ENCODE results near the gene PLD4.

DNA sequence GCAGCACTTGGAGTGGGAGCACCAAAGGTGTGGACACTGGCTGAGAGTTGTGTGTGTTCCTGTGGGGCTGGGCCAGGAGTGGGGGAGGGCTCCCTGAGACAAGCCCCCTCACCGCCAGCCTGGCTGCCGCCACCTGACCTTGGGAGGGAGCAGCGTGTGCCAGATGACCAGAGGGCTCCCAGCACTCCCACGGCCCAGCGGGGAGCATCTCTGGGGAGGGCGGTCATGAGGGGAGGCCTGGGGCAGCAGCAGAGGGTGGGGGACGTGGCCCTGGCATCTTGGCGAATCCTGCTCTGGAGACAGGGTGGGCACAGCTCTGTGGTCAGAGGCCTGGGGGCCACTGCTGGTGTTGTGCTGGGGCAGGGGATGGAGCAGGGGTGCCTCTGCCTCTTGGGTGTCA is 48.9 kb upstream of the PLD4 start:
- TF ChIP-seq, protein P1, sequence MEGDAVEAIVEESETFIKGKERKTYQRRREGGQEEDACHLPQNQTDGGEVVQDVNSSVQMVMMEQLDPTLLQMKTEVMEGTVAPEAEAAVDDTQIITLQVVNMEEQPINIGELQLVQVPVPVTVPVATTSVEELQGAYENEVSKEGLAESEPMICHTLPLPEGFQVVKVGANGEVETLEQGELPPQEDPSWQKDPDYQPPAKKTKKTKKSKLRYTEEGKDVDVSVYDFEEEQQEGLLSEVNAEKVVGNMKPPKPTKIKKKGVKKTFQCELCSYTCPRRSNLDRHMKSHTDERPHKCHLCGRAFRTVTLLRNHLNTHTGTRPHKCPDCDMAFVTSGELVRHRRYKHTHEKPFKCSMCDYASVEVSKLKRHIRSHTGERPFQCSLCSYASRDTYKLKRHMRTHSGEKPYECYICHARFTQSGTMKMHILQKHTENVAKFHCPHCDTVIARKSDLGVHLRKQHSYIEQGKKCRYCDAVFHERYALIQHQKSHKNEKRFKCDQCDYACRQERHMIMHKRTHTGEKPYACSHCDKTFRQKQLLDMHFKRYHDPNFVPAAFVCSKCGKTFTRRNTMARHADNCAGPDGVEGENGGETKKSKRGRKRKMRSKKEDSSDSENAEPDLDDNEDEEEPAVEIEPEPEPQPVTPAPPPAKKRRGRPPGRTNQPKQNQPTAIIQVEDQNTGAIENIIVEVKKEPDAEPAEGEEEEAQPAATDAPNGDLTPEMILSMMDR (IDR thresholded peaks at IDR 0.05) = no peak
- no peak for TF ChIP-seq POLR2A (IDR thresholded peaks at IDR 0.05)
